NCI-H345 (cell line): ENCODE measurements around the gene CACNA1C.

ENCODE experiments used
- DNase-seq: peaks from one replicate; lab custom pipeline; 2025; lab: John Stamatoyannopoulos, UW

The CACNA1C gene

DNA sequence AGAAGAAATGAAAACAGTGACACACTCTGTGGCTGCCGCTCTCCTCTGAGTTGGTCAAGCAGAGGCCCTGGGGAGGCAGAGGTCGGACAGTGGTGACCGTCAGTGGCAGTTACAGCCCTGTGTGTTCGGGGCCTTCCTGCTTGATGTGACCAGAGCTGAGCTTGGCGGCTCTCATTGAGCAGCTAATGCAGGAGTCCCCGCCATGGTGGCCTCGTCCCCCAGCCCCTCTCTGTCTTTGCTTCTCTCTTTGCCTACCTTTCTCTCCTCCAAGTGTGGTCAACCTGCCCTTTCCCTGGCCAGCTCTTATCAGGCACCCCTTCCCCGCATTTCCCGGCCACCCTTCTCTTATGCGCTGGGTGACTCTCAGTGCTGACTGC lies 362.8 kb downstream of the CACNA1C start:
- DNase-seq: no peak

DNA sequence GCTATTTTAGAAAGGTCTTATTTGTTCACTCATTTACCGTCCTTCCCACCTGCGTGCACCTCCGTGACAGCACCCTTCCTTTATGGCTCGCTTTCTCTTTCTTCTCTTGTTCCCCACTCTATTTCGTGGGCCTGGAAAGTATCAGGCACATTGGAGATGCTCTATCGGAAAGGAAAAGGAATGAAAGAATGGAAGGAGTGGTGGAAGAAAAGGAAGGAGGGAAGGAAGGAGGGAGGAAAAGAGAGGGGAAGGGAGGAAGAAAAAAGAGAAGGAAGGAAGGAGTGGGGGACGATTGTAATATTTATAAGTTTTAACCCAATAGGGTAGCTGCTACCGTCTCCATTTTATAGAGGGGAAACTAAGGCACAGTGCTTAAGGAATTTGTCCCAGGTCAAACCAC lies 363.4 kb downstream of the CACNA1C start:
- DNase-seq: no peak

DNA sequence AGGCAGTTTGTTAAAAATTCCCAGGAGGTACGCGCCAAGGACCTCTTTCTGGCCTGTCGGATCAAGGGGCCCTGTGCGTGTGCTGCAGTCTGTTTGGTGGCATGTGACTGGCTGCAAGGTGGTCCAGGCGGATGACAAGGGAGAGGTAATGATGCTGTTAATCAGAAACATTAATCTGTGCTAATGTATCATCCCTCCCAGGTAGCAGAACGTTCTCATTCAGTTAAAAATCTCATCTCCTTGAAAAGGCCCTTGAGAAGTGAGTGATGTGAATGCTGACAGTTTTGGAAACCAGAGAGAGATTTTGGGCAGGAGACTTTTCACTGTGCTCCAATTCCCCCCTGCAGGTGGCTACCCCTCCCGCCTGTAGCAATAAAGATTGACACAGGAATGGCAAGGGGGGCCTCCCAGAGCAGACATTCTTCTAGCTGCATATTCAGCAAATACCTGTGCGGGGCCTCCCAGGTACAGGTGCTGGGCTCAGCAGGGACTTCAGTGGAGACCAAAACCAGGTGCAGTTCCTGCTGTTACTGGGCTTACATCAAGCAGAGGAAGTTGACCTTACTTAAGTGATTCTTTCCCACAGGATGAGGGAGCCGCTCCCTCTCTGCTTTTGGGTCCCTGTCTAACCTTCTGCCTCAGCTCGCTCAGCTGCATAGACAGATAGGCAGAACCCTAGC lies 364.8 kb downstream of the CACNA1C start:
- DNase-seq: no peak

DNA sequence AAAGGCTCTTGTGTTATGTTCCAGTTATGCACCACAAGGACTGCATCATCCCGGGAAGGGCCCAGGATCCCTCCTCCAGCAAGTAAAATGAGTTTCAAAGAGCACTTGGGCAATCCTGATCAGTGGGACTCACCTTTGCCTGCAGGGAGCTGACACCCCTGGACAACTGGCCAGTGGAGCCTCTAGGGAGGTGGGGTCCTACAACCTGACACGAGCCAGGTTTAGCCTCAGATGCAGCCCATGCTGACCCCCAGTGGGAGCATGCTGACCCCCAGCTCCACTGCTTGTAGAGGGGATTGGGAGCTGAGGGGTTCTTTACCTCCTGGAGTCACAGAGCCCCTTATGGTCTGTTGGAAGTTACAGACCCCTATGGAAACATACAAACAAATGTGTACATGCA lies 365.8 kb downstream of the CACNA1C start:
- DNase-seq: no peak

DNA sequence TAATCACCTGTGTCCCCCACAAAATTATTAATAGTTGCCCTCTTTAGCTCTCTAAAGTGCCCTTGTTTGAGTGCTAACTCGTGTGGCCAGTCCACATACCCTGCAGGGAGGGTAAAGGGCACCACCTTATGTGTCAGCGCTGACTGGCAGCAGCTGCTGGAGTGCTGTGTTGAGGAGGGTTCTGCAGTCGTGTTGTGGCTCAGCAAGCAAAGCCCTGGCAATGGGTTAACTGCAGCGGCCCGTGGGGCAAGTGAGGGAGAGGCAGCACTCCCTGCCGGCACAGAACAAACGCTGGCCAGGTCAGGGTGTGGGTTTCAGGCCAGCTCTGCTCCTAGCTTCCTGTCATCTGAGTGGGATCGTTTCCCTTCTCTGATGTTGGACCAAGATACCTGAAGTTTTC lies 369.8 kb downstream of the CACNA1C start:
- no peak for DNase-seq

DNA sequence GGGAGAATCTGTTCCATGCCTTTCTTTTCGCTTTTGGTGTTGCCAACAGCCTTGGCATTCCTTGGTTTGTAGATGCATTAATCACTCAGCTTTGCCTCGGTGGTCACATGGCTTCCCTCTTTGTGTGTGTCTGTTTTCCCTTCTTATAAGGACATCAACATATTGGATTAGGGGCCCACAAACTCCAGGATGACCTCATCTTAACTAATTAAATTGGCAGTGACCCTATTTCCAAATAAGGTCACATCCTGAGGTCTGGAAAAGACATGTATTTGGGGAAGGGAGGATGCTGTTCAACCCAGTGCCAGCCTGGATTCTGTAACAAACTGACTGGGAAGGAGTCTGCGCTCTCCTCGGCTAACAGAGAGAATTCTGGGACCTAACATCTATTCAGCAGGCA lies 376.2 kb downstream of the CACNA1C start:
- DNase-seq: no peak

DNA sequence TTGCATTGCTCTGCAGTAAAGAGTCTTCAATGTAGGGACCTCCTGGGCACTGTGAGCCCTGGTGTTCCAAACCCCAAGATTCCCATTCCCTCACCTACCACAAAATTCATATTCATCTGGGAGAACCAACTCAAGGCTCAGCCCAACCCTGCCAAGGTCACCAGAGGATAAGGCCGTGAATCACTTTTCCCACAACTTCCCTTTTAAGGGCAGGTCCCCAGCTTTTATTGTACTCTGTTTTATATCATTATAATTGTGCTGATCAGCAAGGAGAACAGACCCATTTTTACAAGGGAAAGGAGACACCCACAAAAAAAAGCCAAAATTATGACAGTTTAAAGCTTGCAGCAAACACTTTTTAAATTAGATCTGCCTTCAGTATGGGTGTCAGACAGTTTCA lies 379.0 kb downstream of the CACNA1C start:
- no peak for DNase-seq

DNA sequence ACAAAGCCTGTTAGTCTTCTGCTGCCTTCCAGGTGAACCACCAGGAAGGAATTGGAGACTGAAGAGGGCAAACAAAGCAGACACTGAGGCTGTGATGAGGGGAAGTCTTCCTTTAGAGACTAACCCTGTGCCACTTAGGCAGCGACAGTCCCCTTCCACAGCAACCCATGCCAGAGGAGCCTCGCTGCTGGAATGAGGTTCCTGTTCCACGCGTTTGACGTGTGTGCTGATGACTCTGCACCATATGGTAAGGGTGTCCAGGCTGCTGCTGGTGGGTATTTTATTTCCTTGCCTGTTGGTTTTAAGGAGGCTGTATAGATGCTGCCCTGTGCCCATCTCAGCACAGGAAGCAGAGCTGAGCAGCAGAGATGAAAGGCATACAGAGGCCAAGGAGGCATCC lies 380.1 kb downstream of the CACNA1C start:
- no peak for DNase-seq

DNA sequence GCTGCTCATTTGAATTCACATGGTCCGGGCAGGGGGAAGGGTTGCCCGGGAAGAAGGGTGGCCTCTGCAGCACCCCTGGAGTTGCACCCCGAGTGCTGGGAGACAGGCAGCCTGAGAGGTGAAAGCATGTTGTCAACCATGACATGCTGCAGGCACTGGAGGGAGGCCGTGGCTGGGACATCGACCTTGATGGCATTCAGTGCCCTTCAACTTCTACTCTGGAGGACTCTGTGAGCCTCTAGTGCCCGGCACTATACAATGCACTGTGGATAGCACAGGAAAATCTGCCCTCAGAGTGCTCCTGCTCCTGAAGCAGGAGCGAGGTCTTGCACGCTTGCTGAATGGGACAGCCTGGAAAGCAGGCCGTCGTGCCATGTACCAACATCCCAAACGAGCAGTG lies 382.7 kb downstream of the CACNA1C start:
- DNase-seq: no peak

DNA sequence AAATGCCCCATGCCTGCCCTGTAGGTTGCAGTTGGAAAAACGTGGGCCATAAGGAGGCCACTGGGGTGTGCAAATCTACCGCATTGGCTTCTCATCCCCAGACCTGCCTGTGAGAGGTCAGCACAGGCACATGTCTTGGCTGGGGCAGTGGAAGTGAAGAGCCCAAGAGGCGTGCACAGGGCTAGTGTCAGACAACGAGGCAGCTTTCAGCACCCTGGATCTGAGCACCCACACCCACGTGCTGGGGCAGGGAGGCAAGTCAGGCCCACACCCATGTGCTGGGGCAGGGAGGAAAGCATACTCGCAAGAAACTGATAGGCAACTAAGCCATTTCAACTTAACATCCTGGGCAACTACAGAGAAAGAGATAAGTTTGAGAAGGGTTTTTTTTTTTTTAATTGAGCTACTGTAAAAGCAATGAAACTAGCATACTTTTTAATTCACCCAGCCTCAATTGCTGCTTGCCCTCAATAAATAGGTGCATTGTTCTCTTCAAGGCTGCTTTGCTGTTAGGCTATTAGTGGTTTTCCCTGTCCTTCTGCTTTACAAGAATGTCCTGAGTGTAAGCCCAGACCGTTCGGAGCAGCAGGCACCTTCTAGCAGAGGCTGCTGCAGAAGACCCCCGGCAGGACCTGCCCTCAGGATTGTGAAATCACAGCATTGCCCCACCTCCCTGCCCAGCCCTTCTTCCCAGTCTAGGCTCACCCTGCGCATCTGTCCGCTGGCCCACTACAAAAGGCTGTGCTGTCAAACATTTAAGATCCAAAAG lies 386.7 kb downstream of the CACNA1C start:
- DNase-seq: no peak

DNA sequence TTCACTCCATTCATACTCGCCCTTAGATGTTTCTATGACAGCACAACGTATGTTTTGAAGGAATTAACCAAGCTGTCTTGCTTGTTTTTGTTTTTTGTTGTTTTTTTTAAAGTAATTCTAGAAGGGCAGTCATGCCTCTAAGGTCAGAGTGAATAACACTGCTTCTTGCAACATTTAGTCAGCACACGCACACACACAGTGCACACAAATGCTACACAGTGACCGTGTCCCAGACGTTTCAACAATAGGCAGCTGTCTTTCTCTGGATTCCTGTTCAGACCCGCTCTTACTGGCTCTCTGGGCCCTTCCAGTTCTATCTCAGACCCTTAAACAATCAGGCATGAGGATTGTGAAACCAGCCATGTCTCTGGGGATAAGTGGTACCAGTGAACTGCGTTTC lies 391.0 kb downstream of the CACNA1C start:
- no peak for DNase-seq

DNA sequence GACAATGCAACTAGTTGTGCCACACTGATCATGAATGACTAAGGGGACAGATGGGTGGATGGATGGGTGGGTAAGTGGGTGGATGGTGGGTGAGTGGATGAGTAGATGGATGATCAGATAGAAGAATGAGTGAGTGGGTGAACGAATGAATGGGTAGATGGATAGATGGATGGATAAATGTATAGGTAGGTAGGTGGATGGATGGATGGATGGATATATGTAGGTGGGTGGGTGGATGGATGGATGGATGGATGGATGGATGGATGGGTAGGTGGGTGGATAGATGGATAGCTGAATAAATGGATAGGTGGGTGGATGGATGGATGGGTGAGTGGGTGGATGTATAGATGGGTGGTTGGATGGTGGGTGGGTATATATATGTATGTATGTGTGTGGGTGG lies 393.2 kb downstream of the CACNA1C start:
- DNase-seq: no peak

DNA sequence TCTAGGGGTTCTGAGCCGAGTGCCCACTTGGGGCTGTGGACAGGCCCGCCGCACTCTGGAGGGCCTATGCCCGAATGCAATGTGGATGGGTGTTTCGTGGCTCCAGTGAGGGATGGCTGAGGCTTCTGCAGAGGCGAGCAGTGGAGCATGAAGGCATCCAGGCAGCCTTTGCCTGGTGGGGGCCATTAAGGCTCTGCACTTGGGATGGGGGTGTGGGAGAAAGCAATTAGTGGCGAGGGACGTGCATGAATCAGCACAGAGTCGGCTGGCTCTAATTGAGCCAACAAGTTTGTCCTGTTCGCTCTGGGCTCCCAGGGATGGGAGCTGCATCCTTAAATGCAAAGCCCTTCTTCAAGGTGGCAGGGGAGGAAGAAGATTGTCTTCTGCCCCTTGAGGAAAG lies 395.1 kb downstream of the CACNA1C start:
- no peak for DNase-seq

DNA sequence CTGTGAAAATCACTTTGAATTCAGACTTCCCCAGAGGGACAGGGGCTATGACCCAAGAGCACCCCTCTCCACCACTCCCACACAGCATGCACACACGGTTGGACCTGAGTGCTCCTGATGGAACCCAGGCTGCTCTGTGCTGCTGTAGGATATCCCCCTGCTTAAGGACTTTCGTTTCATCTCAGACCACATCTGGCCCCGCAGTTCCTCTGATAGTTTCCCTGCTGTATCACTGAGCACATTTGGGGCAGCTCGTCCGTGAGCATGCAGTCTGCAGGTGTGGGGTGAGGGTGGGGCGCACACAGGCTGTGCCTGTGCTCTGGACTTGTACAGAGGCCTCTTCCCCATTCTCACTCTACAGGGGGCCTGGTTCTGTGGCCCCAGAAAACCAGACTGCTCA lies 396.8 kb downstream of the CACNA1C start:
- DNase-seq: no peak

DNA sequence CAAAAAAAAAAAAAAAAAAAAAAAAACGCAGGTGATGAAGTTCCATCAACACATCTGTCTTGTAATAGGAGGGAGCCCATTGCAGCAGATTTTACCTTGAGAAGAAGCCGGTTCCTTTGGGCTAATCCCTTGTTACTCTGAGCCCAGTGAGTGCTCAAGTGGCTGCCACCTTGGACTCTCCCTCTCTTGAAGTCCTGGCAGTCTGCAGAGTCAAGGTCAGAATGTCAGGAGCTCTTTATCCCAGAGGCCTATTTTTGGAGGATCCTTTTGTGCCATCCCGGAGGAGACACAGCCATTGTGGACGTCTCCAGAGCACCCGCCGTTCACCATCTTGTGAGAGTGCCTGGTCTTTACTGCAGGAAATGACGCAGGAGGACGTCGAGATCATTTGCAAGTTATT lies 397.8 kb downstream of the CACNA1C start:
- no peak for DNase-seq

DNA sequence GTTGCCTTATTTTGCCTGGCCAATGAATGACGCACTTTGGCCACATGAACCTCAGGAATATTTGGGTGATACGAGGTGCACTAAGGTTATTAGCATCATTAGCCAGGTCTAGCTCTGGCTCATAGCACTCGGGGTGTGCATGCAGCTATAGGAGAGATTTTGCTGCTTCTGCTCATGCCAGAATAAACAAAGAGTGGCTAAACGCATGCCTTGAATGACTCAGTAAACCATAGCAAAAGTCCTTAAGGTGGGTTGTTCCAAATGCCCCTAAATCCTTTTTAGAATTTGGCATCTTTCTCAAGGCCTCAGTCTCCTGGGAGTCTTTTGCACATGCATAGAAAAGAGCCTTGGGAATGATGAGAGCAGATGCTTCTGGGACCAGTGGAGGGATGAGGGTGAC lies 398.2 kb downstream of the CACNA1C start:
- DNase-seq: no peak

DNA sequence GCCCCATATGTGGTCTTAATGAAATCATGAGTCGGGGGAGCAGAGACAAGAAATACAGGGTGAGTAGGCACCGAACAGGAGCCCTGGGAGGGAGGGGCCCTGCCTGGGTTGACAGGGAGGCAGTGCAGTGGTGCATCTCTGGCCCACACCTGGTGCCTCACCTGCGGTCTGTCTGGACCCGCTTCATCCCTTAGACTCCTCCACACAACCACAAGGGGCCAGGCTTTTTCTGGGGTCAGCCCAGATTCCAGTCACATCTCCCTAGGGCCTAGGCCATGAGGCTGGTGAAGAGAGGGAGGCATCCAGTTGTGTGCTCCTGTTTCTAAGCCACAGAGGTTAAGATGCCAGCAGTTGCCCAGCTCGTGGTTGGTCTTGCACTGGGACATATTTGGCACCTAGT lies 398.7 kb downstream of the CACNA1C start:
- no peak for DNase-seq

DNA sequence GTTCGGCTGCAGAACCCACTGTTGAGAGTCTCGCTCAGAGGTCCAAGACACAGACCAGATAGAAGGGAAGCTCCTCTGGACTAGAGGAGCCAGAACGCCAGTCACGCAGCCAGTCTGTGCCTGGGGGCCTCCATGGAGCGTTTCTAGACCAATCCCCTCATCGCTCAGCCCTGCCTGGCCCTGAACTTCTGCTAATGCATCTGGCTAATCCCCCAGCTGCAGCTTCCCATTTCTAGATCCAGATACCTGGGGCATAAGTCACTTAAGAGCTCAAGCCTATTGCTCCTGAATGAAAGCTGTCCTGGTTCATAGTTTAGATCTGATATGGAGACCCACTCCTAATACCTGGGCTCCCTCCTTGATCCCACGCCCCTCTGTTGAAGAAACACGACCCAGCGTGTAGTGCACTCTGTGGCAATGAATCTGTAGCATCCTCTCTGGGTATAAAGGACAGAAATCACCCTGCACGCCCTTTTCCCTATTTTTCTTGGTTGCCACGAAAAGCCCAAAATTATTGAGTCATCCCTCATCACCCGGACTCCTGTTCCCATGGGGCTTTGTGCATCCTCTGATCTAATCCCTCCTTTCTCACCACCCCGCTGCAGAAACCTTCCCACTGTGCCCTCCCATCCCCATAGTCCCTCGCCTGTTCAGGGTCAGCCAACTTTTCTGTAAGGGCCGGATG lies 400.4 kb downstream of the CACNA1C start:
- DNase-seq: no peak

DNA sequence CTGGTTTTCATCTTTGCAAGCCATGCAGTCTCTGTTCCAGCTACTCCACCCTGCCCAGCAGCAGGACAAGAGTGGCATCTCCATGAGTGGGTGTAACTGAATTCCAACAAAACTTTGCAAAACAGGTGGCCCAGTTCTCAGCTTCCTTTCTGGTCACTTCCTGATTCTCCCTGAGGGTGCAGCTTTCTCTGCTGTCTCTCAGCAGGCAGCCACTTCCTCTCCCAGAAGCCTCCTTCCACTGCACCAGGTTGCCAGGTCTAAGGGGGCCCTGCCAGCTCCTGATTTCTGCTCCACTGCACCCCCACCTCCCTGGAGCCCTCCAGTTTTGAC lies 400.9 kb downstream of the CACNA1C start:
- no peak for DNase-seq

DNA sequence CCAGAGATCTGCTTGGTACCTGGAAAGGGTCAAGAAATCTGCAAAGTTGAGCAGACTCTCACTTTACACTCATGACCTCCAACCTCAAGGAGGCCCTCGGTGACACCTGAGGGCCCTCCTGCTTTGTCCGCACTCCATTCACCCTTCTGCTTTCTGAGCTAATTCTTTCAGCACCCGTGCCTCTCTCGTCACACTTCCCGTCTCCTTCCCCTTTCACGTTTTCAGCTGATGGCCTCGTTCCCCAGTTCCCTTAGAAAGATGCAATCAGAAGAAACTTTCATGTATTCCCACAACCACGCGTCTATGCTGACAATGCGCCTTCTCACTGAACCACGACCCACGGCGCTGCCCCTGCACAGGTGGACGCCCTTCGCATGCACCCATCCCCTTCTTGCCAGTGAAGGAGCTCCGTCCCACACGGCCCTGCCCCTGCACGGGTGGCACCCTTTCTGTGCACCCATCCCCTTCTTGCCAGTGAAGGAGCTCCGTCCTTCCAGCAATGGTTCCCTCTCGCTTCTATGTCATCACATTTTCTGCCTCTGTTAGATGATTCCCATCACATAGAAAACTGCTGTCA lies 401.9 kb downstream of the CACNA1C start:
- no peak for DNase-seq

DNA sequence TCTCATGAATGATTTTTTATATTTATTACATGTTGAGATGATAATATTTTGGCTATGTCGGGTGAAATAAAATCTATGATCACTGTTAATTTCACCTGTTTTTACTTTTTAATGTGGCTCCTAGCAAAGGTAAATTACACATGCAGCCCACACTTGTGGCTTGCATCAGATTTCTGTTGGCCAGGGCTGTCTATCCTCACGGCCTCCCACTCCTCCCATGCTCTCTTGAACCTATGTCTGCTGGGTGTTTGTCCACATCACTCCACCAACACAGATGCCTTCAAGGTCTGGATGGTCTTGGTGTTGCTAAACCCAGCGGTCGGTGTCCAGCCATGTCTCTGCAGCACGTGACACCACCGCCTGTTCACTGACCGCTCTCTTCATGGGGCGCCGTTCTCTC lies 402.6 kb downstream of the CACNA1C start:
- no peak for DNase-seq

DNA sequence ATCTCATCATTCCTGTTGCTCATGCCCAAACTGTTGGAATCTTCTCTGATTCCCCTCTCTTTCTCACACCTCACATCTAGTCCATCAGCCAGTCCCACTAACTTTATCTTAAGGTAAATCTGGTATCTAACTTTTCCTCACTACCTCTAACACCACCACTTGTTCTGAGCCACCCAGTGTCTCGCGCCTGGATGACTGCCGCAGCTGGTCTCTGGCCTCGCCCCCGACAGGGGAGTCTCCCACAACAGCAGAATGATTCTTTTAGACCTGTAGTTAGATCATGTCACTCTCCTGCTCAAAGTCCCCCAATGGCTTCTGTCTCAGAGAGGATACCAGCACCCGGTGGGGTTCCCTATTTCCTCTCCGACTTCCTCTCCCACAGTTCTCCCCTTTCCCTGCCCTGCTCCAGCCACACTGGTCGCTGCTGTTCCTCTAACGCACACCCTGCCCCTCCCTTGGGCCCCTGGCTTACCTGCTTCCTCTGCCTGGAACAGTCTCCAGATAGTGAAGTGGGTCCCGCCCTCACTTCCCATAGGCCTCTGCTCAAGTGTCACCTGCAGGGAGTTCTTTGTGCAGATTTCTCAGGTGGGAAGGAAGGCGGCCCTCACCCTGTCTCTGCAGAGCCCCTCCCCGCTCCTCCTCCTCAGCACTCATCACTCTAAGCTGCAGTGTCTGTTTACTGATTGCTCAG lies 403.5 kb downstream of the CACNA1C start:
- DNase-seq: no peak

DNA sequence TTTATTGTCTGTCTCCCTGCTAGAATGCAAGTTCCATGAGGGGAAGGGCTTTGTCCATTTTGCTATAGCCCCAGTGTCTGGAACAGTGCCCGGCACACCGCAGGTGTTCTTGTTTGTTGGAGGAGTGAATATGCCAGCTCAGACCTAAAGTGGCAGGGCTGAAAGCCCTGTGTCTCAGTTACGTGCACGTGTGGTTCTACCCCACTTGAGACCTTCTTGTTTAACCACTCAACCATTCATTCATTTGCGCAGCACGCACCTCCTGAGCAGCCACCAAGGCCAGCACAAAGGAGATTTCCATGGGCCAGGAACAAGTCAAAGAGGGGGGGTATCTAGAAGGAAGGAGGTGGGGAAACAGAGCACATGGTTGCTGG lies 404.0 kb downstream of the CACNA1C start:
- peak; percentile 99 for DNase-seq
